Daoy (cell line): ENCODE data around the gene APLP1. TPM values are rescaled to one million over a fixed set of nuclear protein-coding genes. Genes with fewer than 3 reads are reported as not detected.
A peak's percentile ranks its signal among the peaks of the same experiment; 100 is the strongest.
"Not testable (repeated sequence)": the region's sequence is repeated elsewhere in the genome, so short reads cannot be mapped to it uniquely, and the experiment has no call there.

Experiments
- DNase-seq: peaks from one replicate; pipeline ENCODE4 v3.0.0-alpha.2; 2015; ENCODE audit warnings: low read depth
- total RNA-seq: library from RNA; depleted of rRNA; stranded (reverse); fragments of >200 nt; shearing (Covaris generic); gene quantifications from 2 replicates; pipeline ENCODE4 v1.2.3, GENCODE V29; 2014; rRNA removed

APLP1 gene
- total RNA-seq, 1 experiment from 2014 or later = 2.5 TPM

GRCh38 chr19:35904311-35905068 lies 36.1 kb downstream of the APLP1 start:
- DNase-seq = no peak

- DNase-seq = peak; percentile 38
Observed at GRCh38 chr19:35905178-35905727, 36.9 kb downstream of the APLP1 start.

- no peak for DNase-seq
Observed at GRCh38 chr19:35907377-35907745, 39.0 kb downstream of the APLP1 start.

- no peak for DNase-seq
Observed at GRCh38 chr19:35908010-35908441, 39.7 kb downstream of the APLP1 start, which contains the start of gene TYROBP. TYROBP (minus strand) TSS chr19:35908295; CDS start chr19:35908228, 67 bp downstream.

GRCh38 chr19:35908973-35909683 lies 40.8 kb downstream of the APLP1 start:
- no peak for DNase-seq

- DNase-seq = no peak
Observed at GRCh38 chr19:35909684-35910035, 41.3 kb downstream of the APLP1 start.

- DNase-seq = not testable (repeated sequence)
Observed at GRCh38 chr19:35910355-35910754, 42.0 kb downstream of the APLP1 start.

GRCh38 chr19:35911173-35911572 lies 42.8 kb downstream of the APLP1 start:
- DNase-seq = no peak

GRCh38 chr19:35911790-35912189 lies 43.4 kb downstream of the APLP1 start:
- DNase-seq = peak; percentile 62

- DNase-seq = peak; percentile 30
Observed at GRCh38 chr19:35913589-35913988, 45.2 kb downstream of the APLP1 start.

- no peak for DNase-seq
Observed at GRCh38 chr19:35915443-35915842, 47.1 kb downstream of the APLP1 start.

GRCh38 chr19:35919306-35919705 lies 50.9 kb downstream of the APLP1 start:
- DNase-seq = no peak

- no peak for DNase-seq
Observed at GRCh38 chr19:35921012-35921411, 52.6 kb downstream of the APLP1 start.

- DNase-seq = no peak
Observed at GRCh38 chr19:35925501-35925900, 57.1 kb downstream of the APLP1 start.

GRCh38 chr19:35928507-35928906 lies 60.1 kb downstream of the APLP1 start:
- DNase-seq = no peak

Other genes with a start within 250 kb of the APLP1 start
- 129 and 147 TPM in 2 replicates for gene RBM42, start 239.5 kb upstream of the APLP1 start, total RNA-seq
- gene ETV2, start 226.8 kb upstream of the APLP1 start, total RNA-seq = not detected in 2 replicates
- 460 and 655 TPM in 2 replicates for gene COX6B1, start 220.3 kb upstream of the APLP1 start, total RNA-seq
- not detected in 2 replicates for gene UPK1A, start 202.1 kb upstream of the APLP1 start, total RNA-seq
- gene ZBTB32, start 164.0 kb upstream of the APLP1 start, total RNA-seq = 0.06 TPM in 1 of 2 replicates, not detected in the other
- gene KMT2B, start 150.6 kb upstream of the APLP1 start, total RNA-seq = 6.3 and 18.6 TPM in 2 replicates
- 2.8 and 3.9 TPM in 2 replicates for gene IGFLR1, start 126.1 kb upstream of the APLP1 start, total RNA-seq
- 9.6 and 16.7 TPM in 2 replicates for gene U2AF1L4, start 123.2 kb upstream of the APLP1 start, total RNA-seq
- 52.4 and 63.9 TPM in 2 replicates for gene PSENEN, start 122.9 kb upstream of the APLP1 start, total RNA-seq
- 13.3 and 13.8 TPM in 2 replicates for gene LIN37, start 120.0 kb upstream of the APLP1 start, total RNA-seq
- gene HSPB6, start 111.5 kb upstream of the APLP1 start, total RNA-seq = 0.06 TPM in 1 of 2 replicates, not detected in the other
- 1.6 and 3.2 TPM in 2 replicates for gene PROSER3, start 110.4 kb upstream of the APLP1 start, total RNA-seq
- gene ARHGAP33, start 93.0 kb upstream of the APLP1 start, total RNA-seq = 7.0 and 9.0 TPM in 2 replicates
- gene PRODH2, start 55.7 kb upstream of the APLP1 start, total RNA-seq = not detected in 2 replicates
- not detected in 2 replicates for gene NPHS1, start 16.1 kb upstream of the APLP1 start, total RNA-seq
- 0.34 and 0.60 TPM in 2 replicates for gene KIRREL2, start 11.7 kb upstream of the APLP1 start, total RNA-seq
- gene NFKBID, start 32.0 kb downstream of the APLP1 start, total RNA-seq = 8.5 and 33.9 TPM in 2 replicates
- gene HCST, start 34.0 kb downstream of the APLP1 start, total RNA-seq = not detected in 2 replicates
- not detected in 2 replicates for gene TYROBP, start 39.7 kb downstream of the APLP1 start, total RNA-seq
- gene LRFN3, start 67.8 kb downstream of the APLP1 start, total RNA-seq = 1.2 and 1.4 TPM in 2 replicates
- 44.7 and 49.8 TPM in 2 replicates for gene SDHAF1, start 126.6 kb downstream of the APLP1 start, total RNA-seq
- gene SYNE4, start 140.2 kb downstream of the APLP1 start, total RNA-seq = not detected in 2 replicates
- 15.4 and 32.2 TPM in 2 replicates for gene ALKBH6, start 145.6 kb downstream of the APLP1 start, total RNA-seq
- gene CLIP3, start 164.3 kb downstream of the APLP1 start, total RNA-seq = 0.69 and 1.0 TPM in 2 replicates
- gene THAP8, start 185.7 kb downstream of the APLP1 start, total RNA-seq = 0.54 and 0.86 TPM in 2 replicates
- 14.6 and 19.8 TPM in 2 replicates for gene WDR62, start 186.3 kb downstream of the APLP1 start, total RNA-seq
- not detected in 2 replicates for gene OVOL3, start 242.6 kb downstream of the APLP1 start, total RNA-seq
- gene POLR2I, start 246.3 kb downstream of the APLP1 start, total RNA-seq = 68.9 and 105 TPM in 2 replicates
- gene TBCB, start 246.9 kb downstream of the APLP1 start, total RNA-seq = 354 and 373 TPM in 2 replicates